GM21619 (cell line): Measurements from ENCODE around the gene ANKRD28.
A peak's percentile ranks its signal among the peaks of the same experiment; 100 is the strongest.
"Not testable (repeated sequence)": the region's sequence is repeated elsewhere in the genome, so short reads cannot be mapped to it uniquely, and the experiment has no call there.

Source experiments
- ATAC-seq: cut with Tn5 transposase; IDR thresholded peaks from one replicate; pipeline ENCODE4 v1.9.1; 2021; ENCODE audit not compliant: unreplicated experiment

The ANKRD28 gene

DNA sequence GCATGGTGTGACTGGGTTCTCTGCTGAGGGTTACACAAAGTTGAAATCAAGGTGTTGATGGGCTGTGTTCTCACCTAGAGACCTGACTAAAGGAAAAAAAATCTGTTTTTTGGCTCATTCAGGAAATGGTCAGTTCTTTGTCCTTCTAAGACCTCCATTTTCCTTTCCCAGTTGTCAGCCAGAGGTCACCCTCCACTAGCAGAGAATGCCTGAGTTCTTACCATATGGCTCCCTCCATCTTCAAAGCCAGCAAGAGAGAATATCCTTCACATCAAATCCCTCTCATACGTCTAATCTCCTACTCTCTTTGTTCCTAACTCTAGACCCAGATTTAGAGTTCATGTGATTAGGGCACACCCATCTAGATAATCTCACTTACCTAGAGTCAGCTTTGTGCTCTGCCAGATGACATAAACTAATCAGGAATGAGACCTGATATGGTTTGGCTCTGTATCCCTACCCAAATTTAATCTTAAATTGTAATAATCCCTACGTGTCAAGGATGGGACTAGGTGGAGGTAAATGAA, 19.4 kb downstream of the ANKRD28 start:
- no peak for ATAC-seq

DNA sequence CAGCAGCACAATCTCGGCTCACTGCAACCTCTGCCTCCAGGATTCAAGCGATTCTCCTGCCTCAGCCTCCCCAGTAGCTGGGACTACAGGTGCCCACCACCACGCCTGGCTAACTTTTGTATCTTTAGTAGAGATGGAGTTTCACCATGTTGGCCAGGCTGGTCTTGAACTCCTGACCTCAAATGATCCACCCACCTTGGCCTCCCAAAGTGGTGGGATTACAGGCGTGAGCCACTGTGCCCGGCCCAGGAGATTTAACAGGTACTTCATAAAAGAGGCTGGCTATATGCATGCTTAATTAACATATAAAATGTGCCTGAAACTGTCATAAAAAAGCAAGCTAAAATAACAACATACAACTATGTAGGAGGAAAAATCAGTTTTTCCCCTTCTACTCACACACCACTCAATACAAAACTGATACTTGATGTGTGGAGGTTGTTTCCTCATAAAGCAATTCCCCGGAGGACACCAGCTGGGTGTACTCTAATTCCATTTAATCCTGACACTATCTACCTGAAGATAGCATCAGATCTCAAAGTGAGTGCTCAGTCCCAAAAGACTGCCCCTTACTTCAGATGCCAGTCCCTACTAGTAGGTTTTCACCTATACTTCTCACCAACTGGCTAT, 22.7 kb downstream of the ANKRD28 start:
- ATAC-seq = peak; percentile 84

DNA sequence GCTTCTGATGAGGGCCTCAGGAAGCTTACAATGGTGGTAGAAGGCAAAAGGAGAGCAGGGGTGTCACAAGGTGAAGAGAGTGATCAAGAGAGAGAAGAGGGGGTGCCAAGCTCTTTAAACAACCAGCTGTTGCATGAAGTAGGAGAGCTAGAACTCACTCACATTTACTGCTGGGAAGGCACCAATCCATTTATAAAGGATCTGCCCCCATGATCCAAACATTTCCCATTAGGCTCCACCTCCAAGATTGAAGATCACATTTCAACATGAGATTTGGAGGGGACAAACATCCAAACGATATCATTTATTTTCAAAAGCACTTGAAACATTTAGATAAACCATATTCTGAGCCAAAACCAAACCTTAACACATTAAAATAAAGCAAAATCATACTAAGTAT, 26.3 kb downstream of the ANKRD28 start:
- ATAC-seq = no peak

DNA sequence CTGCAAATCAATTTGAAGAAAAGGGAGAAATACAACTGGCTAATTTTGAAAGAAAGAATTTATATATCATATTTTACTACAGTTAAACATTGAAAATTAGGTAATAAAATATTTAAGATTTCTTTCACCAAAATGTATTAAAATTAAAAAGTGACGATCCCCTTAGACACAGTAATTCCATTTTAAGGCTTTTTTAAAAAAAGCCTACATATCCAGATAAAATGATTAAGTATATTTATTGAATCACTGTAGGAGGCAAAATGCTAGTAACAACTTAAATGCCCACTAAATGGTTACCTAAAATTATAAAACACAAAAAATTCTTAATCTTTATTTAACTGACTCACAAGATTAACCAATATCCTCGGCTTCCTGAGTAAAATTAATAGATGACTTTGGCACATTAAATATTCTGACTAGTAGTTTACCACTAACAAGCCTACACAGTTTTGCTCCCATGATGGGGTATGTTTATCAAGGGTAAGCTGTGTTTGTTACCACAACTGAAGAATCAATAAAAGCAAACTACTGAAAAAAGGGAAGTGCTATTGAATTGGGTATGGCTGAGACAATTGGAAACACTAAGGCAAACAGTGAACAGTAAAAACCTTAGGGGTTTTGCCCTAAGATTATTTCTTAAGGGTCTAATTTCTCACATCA, 28.4 kb downstream of the ANKRD28 start:
- no peak for ATAC-seq

DNA sequence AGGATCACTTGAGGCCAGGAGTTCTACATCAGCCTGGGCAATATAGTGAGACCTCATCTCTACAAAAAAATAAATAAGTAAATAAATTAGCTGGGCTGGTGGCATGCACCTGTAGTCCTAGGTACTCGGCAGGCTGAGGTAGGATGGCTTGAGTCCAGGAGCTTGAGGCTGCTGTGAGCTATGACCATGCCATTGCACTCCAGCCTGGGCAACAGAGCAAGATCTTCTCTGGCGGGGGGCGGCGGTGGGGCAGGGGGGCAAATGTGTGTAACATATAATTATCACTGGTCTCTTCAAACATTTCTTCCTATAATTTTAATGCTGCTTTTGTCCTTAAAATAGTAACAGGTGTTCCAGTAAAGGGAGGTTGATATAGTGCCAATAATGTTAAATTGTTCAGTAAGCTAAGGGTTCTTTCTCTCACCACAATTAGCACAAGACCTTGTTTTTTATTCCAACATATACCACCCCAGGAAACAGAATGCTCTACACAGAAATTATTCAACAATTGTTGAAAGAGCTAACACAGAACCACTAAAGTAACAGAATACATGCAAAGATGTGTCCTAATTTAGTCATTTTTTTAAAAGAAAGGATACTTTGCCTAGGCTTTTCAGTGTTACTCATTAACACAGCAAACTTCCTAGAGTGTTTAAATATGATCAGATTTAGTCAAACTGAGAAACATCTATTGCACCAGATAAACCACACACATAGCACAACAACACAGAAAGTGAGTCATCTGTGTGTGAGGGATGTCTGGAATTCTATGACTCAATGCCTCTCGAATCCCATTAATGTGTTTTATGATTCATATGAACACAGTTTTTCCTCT, 29.1 kb downstream of the ANKRD28 start:
- ATAC-seq = peak; percentile 94

DNA sequence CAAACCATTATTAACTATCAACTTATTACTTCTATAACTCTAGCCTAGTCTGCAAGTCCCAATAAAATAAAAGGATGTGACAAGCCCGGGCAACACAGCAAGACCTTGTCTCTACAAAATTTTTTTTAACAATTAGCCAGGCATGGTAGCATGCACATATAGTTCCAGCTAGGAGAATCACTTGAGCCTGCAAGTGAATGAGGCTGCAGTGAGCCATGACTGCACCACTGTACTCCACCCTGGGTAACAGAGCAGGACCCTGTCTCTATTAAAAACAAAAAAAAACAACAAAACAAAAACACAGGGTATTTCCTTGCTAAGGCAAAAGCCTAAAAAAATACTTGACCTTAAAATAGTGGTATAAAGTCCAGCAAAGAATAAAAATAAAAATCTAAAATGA, 31.4 kb downstream of the ANKRD28 start:
- ATAC-seq = no peak

DNA sequence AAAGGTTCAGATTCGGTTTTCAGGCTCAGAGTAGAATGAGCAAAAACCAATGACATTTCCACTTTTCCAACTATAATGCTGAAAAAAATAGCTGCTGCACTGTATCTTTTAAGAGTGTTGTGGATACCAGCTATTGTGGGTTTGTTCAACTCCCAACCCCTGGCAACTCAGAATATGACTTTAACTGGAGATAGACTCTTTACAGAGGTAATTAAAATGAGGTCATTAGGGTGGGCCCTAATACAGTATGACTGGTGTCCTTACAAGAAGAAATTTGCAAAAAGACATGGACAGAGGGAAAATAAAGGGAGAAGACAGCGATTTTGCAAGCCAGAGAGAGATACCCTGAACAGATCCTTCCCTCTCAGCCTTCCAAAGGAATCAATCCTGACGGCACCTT, 39.5 kb downstream of the ANKRD28 start:
- ATAC-seq = no peak

DNA sequence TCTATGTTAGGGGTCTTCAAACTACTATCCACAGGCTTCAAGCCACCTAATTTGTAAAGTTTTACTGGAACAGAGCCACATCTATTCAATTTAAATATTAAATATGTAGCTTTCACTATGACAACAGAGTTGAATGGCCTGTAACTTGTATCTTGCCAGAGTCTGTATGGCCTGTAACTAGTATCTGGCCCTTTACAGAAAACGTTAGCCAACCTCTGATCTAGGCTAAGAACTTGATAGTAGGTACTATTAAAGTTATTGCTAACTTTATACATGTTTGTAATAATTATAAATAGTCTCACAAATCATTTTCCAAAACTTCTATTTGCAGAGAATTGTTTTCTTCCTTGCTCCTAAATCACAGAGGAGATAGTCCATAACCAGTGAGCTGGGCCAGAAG, 40.0 kb downstream of the ANKRD28 start:
- no peak for ATAC-seq

DNA sequence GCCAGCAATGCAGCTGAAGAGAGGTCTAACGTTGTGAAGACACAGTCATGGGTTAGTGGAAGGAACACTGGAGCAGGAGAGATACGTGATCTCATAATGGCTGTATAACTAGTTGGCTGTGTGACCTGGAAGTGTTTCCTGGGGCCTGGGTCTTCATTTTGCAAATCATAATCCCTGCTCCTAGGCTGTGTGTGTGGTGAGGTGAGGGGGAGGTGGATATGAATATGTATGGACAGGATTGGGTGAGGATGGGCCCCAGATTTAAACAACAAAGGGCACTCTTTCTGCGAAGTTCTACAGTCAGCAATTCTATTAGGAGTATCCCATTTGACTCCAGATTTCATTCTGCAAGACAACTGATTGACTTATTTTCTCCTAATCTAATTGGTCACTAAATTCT, 41.3 kb downstream of the ANKRD28 start:
- ATAC-seq = no peak

DNA sequence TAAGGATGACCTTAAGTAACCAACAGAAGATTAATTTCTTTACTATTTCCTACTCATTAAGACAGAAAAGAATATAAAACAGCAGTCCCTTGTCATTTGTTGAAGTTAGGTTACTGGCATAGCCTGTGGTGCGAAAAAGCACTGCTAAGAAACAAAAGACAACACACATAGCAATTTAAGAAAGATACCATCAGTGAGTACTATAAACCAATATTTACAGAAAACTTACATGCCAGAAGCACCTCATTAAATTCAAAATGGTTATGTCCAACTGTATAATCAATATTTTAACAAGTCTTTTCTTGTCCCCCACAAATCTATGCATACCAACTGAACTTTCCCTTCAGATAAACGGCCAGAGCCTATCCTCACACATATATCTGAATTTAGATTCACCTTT, 42.0 kb downstream of the ANKRD28 start:
- ATAC-seq = no peak

DNA sequence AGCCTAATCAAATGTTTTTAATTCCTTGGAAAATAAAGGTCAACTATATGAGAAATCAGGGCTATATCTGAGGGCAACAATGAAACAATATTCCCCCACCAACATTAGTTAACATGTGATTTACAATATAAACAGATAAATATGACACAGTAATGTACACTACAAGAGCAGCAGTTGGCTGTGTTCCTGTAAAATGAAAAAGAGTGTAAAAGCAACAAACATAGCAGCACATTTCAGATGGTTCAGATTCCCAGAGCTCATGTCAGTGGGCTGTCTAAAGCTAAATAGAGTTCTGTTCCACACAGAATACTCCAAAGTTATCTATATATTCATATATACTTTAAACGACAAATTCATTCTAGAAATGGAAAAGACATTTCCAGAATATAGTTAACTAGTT, 42.6 kb downstream of the ANKRD28 start:
- no peak for ATAC-seq

DNA sequence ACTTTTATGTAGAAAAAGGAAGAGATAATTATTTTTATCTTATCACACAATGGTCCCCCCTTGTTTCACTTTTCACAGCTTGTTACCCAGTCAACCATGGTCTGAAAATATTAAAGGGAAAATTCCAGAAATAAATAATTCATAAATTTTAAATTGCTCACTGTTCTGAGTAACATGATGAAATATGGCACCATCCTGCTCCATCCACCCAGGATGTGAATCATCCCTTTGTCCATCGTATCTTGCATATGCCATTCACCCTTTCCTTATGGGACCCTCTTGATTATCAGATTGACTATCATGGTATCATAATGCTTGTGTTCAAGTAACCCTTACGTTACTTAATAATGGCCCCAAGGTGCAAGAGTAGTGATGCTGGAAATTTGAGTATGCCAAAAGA, 43.7 kb downstream of the ANKRD28 start:
- no peak for ATAC-seq

DNA sequence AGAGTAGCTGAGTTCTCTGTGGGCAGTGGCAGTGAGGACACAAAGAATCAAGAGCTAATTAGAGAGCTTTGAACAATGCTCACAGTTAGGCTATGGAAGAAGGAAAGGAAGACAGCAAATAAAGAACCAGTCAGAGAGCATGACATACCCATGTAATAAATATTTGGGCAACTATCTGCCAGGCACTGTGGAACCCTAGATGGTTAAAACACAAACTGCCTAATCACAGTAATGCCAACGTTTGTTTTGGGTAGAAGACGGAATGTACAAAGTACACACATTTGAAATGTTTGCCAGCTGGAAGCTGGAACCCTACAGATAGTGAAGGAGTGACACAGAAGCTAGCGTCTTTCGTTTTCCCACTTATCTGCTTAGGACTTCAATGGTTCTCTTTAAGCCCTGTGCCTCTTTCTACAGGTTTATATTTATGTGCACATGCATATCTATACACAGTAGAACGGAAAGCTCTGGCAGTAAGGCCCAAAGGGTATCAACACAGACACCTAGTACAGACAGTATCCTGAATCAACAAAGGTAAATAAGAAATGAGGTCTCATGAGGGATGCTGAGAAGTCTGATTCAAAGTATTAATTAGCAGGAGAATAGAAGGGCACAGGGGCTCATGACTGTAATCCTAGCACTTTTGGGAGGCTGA, 44.6 kb downstream of the ANKRD28 start:
- ATAC-seq = no peak

DNA sequence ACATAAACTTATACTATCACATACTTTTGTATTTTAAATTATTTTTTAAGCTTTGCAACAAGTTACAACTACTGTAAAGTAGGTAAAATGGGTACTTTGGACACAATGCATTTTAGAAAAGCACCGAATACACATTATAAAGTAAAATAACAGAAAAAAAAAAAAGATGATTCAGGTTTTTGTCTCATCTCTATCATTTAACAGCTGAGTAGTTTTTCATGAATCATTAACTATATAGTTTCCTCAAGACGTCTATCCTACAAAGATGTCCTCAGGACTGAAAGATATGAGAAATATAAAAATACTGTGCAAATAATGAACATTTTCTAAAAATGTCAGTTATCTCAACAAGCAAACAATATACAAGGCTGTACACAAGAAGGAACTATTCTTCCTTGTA, 46.9 kb downstream of the ANKRD28 start:
- ATAC-seq = no peak

DNA sequence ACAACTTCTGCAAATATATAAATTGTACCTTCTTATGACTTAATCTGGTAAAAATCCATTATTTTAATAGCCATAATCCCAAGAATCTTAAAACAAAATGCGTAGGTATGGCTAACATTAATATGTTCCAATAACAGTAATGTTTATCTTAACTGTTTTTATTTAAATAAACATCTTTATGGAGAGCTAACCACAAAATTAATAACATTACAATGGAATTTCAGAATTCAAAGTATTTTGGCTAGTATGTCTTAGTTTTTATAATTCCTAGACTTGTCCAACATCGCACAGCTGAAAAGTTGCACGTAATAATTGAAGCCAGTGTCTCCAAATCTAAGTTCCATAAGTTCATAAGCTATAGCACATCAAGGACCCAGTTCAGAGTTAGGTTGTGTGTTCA, 47.6 kb downstream of the ANKRD28 start:
- ATAC-seq = no peak

DNA sequence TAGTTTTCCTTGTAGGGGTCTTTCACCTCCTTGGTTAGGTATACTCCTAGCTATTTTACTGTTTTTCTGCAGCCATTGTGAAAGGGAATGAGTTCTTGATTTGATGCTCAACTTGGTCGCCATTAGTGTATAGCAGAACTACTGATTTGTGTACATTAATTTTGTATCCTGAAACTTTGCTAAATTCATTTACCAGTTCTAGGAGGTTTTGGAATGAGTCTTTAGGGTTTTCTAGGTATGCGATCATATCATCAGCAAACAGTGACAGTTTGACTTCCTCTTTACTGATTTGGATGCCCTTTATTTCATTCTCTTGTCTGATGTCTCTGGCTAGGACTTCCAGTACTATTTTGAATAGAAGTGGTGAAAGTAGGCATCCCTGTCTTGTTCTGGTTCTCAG, 51.9 kb downstream of the ANKRD28 start:
- ATAC-seq = not testable (repeated sequence)

DNA sequence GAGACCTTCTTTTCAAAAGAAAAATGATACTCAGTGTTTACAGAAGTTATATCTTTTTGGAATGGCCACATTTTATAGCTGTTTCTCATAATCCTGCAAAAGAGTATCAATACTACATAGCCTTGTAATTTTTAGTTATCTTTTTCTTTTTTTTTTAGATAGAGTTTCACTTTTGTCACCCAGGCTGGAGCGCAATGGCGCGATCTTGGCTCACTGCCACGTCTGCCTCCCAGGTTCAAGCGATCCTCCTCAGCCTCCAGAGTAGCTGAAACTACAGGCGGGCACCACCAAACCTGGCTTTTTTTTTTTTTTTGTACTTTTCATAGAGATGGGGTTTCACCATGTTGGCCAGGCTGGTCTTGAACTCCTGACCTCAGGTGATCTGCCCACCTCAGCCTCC, 53.6 kb downstream of the ANKRD28 start:
- no peak for ATAC-seq

DNA sequence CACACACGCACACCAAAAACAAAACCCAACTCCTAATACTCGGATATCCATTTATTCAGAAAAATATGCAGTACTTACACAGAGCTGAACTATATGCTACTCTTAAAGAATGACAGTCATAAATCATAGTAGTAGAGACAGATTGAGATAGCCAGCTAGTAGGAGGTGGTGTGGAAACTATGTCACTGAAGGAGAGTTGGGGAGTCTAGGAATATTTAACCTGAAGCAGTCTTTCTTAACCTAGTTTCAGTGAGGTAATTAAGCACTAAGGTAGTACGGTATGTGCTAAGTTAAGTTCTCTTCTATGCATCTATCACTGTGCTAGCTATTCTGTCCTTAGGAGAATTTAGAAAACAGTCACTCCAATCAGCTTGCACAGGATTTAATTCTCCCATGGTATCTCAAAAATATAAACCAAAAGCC, 54.2 kb downstream of the ANKRD28 start:
- ATAC-seq = no peak

DNA sequence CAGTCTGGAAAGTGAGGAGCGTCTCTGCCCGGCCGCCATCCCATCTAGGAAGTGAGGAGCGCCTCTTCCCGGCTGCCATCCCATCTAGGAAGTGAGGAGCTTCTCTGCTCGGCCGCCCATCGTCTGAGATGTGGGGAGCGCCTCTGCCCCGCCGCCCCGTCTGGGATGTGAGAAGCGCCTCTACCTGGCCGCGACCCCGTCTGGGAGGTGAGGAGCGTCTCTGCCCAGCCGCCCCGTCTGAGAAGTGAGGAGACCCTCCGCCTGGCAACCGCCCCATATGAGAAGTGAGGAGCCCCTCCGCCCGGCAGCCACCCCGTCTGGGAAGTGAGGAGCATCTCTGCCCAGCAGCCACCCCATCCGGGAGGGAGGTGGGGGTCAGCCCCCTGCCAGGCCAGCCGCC, 55.5 kb downstream of the ANKRD28 start:
- not testable (repeated sequence) for ATAC-seq

DNA sequence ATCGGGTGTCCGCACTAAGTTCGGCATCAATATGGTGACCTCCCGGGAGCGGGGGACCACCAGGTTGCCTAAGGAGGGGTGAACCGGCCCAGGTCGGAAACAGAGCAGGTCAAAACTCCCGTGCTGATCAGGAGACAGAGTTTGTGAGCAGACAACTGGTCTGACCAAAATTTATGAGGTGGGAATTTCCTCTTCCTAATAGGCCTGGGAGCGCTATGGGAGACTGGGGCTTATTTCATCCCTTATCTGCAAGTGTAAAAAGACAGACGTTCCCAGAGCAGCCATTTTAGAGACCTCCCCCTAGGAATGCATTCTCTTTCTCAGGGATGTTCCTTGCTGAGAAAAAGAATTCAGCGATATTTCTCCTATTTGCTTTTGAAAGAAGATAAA, 59.2 kb downstream of the ANKRD28 start:
- not testable (repeated sequence) for ATAC-seq

DNA sequence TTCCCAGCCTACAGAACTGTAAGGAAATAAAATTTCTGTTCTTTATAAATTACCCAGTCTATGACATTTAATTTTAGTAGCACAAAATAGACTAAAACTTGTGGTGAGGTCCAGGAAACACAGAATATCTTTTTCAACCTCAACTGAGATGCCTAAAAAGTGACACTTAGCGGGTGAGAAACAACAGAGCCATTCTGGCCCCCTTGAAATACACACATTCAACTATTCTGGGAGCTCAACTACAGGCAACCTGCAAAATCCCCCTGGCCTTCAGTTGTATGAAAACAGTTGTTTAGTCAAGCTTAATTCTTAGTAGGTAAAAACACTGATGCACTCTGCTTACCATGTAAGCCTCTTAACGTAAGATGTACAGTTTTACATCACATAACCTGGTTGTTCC, 66.8 kb downstream of the ANKRD28 start:
- no peak for ATAC-seq
